ENCODE data around the gene MYCL. TPM values are rescaled to one million over a fixed set of nuclear protein-coding genes. Genes with fewer than 3 reads are reported as not detected.

The MYCL gene
- total and polyA plus RNA-seq, 10 of the 15 experiments (the other 5 are each of a cell fraction or from before 2014, with no cell fraction given): 0.11 to 1.4 (median 0.40) TPM; not detected in 1

GRCh38 chr1:39928809-39929587, 27.3 kb upstream of the MYCL start:
- FAIRE-seq (no peak), ATAC-seq (no peak), DNase-seq (ENCODE audit: low read depth, low spot score) (no peak)
- Histone ChIP-seq H3K4me1 (ENCODE audit: control insufficient read depth, insufficient read depth, low read length) (no peaks in the 10 kb centered on the region), H3K9me3 (replicated peaks; ENCODE audit: control insufficient read depth, insufficient read depth, low read length) (no peaks in the 10 kb centered on the region), H3K4me2 (ENCODE audit: control insufficient read depth, insufficient read depth) (no peak overlapping the region), H4K20me1 (ENCODE audit: control insufficient read depth, insufficient read depth) (no peaks in the 10 kb centered on the region), H3K27me3 (replicated peaks in 1 of 2; ENCODE audit: control insufficient read depth in 2 of 2, insufficient read depth in 2 of 2, low read length in 1 of 2) (no peaks in the 10 kb centered on the region), H3K9ac (ENCODE audit: control insufficient read depth, insufficient read depth, low read length) (no peak overlapping the region), H3K36me3 (ENCODE audit: control insufficient read depth in 2 of 2, insufficient read depth in 2 of 2, low read length in 1 of 2) (no peaks in the 10 kb centered on the region), H2AFZ (ENCODE audit: control insufficient read depth, low read depth, low read length) (no peak overlapping the region), H3K79me2 (ENCODE audit: control insufficient read depth, insufficient read depth, low read length) (no peaks in the 10 kb centered on the region), H3K4me3 (no peak overlapping the region), H3K27ac (ENCODE audit: control insufficient read depth, insufficient read depth) (no peak overlapping the region)
- WGBS (ENCODE audit: insufficient coverage, insufficient replicate concordance, low lambda C conversion rate, missing lambda C conversion rate): 16% methylated on average over 7 of the region's 7 CpGs
- TF ChIP-seq ZNF207 (IDR thresholded peaks at IDR 0.05; ENCODE audit: borderline replicate concordance) (no peak), SRF (IDR thresholded peaks at IDR 0.05; ENCODE audit: low read depth in 2 of 2, low read length in 2 of 2) (no peak), CREB1 (IDR thresholded peaks at IDR 0.05; ENCODE audit: low read depth) (no peak), BMI1 (IDR thresholded peaks at IDR 0.05; ENCODE audit: borderline replicate concordance) (no peak), EED (IDR thresholded peaks at IDR 0.05; ENCODE audit: low read depth) (no peak), ESRRA (IDR thresholded peaks at IDR 0.05; ENCODE audit: low read length) (no peak), FOXM1 (IDR thresholded peaks at IDR 0.05; ENCODE audit: low read depth, low read length) (no peak), SIN3A (IDR thresholded peaks at IDR 0.05; ENCODE audit: low read depth, low read length) (no peak), PAX8 (IDR thresholded peaks at IDR 0.05) (no peak), POLR2AphosphoS2 (IDR thresholded peaks at IDR 0.05; ENCODE audit: low read depth, low read length) (no peak), BHLHE40 (IDR thresholded peaks at IDR 0.05; ENCODE audit: borderline replicate concordance in 1 of 2, low read depth in 2 of 2, low read length in 1 of 2) (no peak), ZNF592 (IDR thresholded peaks at IDR 0.05) (no peak), NKRF (conservative IDR thresholded peaks at IDR 0.05) (no peak), ZSCAN29 (IDR thresholded peaks at IDR 0.05) (no peak), POLR2A (IDR thresholded peaks at IDR 0.05; ENCODE audit: low read depth, low read length) (no peak), CHD2 (IDR thresholded peaks at IDR 0.05; ENCODE audit: borderline replicate concordance, low read depth, low read length) (no peak)
- SMC1A ChIA-PET (ENCODE audit: uncharacterized antibody, unreplicated experiment): interaction anchor here (0.6 to 2.0 kb wide), 5 partner anchors 9 to 103 kb away, joined by 3 to 5 read pairs (median 3); no protein-coding TSS in a partner anchor
- RAD21 ChIA-PET (ENCODE audit: unreplicated experiment): interaction anchor here (1.1 kb wide), 1 partner anchor 9 kb away, joined by 3 read pairs; no protein-coding TSS in a partner anchor
- in situ Hi-C loops (cut with MboI) (no loop called here), intact Hi-C loops (cut with micrococcal nuclease; ENCODE audit: unreplicated experiment) (no loop called here)
- CTCF ChIA-PET: interaction anchor here (0.6 to 3.1 kb wide), 5 partner anchors 11 to 103 kb away, joined by 3 to 11 read pairs (median 5); no protein-coding TSS in a partner anchor
- POLR2A ChIA-PET: interaction anchor here (0.6 to 0.7 kb wide), 2 partner anchors 9 to 102 kb away, joined by 3 read pairs; no protein-coding TSS in a partner anchor
- no TSS peak for BruUV-seq (replicated peaks)

Measured in GM12878 (cell line).